Psoas muscle (tissue), 8 donors: ENCODE data around the gene IL6ST. TPM values are rescaled to one million over a fixed set of nuclear protein-coding genes. Genes with fewer than 3 reads are reported as not detected.

ENCODE experiments used
- ATAC-seq, 4 donors: fragments of 200-7000 bp; cut with Tn5 transposase; one replicate each; pipeline ENCODE4 v1.9.1; 2020; ENCODE audit warnings: moderate library complexity in 3 of 4, mild to moderate bottlenecking in 2 of 4
- DNase-seq, 2 donors: peaks; one replicate each; pipeline ENCODE4 v3.0.0-alpha.2; 2020
- H3K27ac ChIP-seq: fragments of 200-600 bp; one replicate; pipeline ENCODE4 v1.8.0; 2022
- H3K27me3 ChIP-seq, 3 donors: fragments of 200-600 bp in 1 of 3; one replicate each; pipeline versions ENCODE4 v1.6.1 to v1.8.0; 2013 to 2022; ENCODE audit warnings: low read length in 2 of 3, mild to moderate bottlenecking in 2 of 3, moderate library complexity in 1 of 3; ENCODE audit not compliant: insufficient read depth in 3 of 3
- H3K36me3 ChIP-seq, 2 donors: fragments of 200-600 bp in 1 of 2; one replicate each; pipeline versions ENCODE4 v1.6.1 to v1.8.0; 2013 to 2022; ENCODE audit warnings: low read depth in 1 of 2, mild to moderate bottlenecking in 1 of 2, moderate library complexity in 1 of 2; ENCODE audit not compliant: insufficient read depth in 1 of 2
- H3K4me1 ChIP-seq: fragments of 200-600 bp; one replicate; pipeline ENCODE4 v1.8.0; 2022
- H3K4me3 ChIP-seq: fragments of 200-600 bp; one replicate; pipeline ENCODE4 v1.8.0; 2022; ENCODE audit warnings: mild to moderate bottlenecking
- H3K9me3 ChIP-seq: fragments of 200-600 bp; one replicate; pipeline ENCODE4 v1.8.0; 2022
- CTCF ChIP-seq: fragments of 200-600 bp; IDR thresholded peaks from one replicate; pipeline ENCODE4 v1.8.0; 2022; ENCODE audit warnings: antibody characterized with exemption
- WGBS, 3 donors: extraction: QIAGEN DNeasy Blood & Tissue Kit; methylation state at CpG; one replicate each; pipeline versions ENCODE4 v1.1.6 to v1.1.7; 2013; 5-methylcytosine and 5-hydroxymethylcytosine counted together
- intact Hi-C, 2 donors: fragments of 100-400 bp; cut with DNase I; formaldehyde crosslinking; loops; one replicate each; pipeline versions ENCODE4 v1.11.0 to v1.14.2; 2022
- polyA plus RNA-seq, 3 donors: library from polyadenylated mRNA; stranded (reverse); fragments of 200-250 nt; gene quantifications; one replicate each; pipeline ENCODE4 v1.2.3, GENCODE V29; 2013
- total RNA-seq, 4 donors: library from RNA; stranded (reverse); fragmentation: NEBNext Ultra II Directional in 2 of 4; extraction: Animal tissue kit (Norgen Biotek cat#: 25700) in 2 of 4; gene quantifications; one replicate each; pipeline versions ENCODE4 v1.2.1 to v1.2.4, GENCODE V29; 2021 to 2023
- donor health status: healthy with polysubstance abuse.
- donor health status: DM: no; HTN: no; CAD: no; lungs with moderate emphysema.
- donor health status: Bipolar disorder and iron deficiency.
- donor health status: healthy.
- donor health status: DM: yes; HTN: yes; CAD: no.
- donor health status: DM: no; HTN: no; CAD: no.
- donor health status: DM: no; HTN: no; CAD: no.
- donor health status: DM: yes; HTN: yes; CAD: no.

The IL6ST gene
- total and polyA plus RNA-seq, 7 donors: 38.6 to 255 (median 143) TPM

- no peak overlapping the region for H3K27ac ChIP-seq
- WGBS, 3 donors: 89 to 94% (median 89%) methylated on average over 4 of the region's 4 CpGs
- H3K27me3 ChIP-seq: no peaks in the 10 kb centered on the region
- ATAC-seq (no peak), DNase-seq (no peak)
- H3K4me1 ChIP-seq: peaks cover 64% of the 10 kb centered on the region
- peaks cover under 1 to 8% of the 10 kb centered on the region in 2 donors for H3K36me3 ChIP-seq
- intact Hi-C loops: loop anchor here in 1 of 2 donors (10.0 kb wide), 1 partner anchor 188 kb away; no protein-coding TSS in a partner anchor
- H3K4me3 ChIP-seq: no peak overlapping the region
- no peak for TF ChIP-seq CTCF
- H3K9me3 ChIP-seq: no peaks in the 10 kb centered on the region
Observed at GRCh38 chr5:55986931-55987330, 7.8 kb downstream of the IL6ST start.

GRCh38 chr5:55985181-55985580 is 9.6 kb downstream of the IL6ST start:
- no peak overlapping the region for H3K4me3 ChIP-seq
- H3K27me3 ChIP-seq: no peaks in the 10 kb centered on the region
- peaks cover 0 to 26% of the 10 kb centered on the region in 2 donors for H3K36me3 ChIP-seq
- intact Hi-C loops: loop anchor here in 1 of 2 donors (10.0 kb wide), 1 partner anchor 190 kb away; no protein-coding TSS in a partner anchor
- ATAC-seq (no peak), DNase-seq (no peak)
- H3K4me1 ChIP-seq: peaks cover 54% of the 10 kb centered on the region
- no peak overlapping the region for H3K27ac ChIP-seq
- H3K9me3 ChIP-seq: no peaks in the 10 kb centered on the region
- TF ChIP-seq CTCF: no peak
- 86 to 92% (median 91%) methylated on average over 6 of the region's 6 CpGs for WGBS, 3 donors

- 85 to 92% (median 88%) methylated on average over 2 of the region's 2 CpGs for WGBS, 3 donors
- Histone ChIP-seq H3K4me3 (no peak overlapping the region), H3K4me1 (peaks cover 45% of the 10 kb centered on the region), H3K36me3 (peaks cover 0 to 32% of the 10 kb centered on the region in 2 donors), H3K27me3 (no peaks in the 10 kb centered on the region), H3K9me3 (no peaks in the 10 kb centered on the region), H3K27ac (no peak overlapping the region)
- TF ChIP-seq CTCF: no peak
- intact Hi-C loops: loop anchor here in 1 of 2 donors (10.0 kb wide), 1 partner anchor 191 kb away; no protein-coding TSS in a partner anchor
- ATAC-seq: no peak
- no peak for DNase-seq
Observed at GRCh38 chr5:55983986-55984385, 10.8 kb downstream of the IL6ST start.

- no peak for DNase-seq
- no peaks in the 10 kb centered on the region for H3K9me3 ChIP-seq
- H3K27me3 ChIP-seq: no peaks in the 10 kb centered on the region
- H3K36me3 ChIP-seq: peaks cover 0 to 32% of the 10 kb centered on the region in 2 donors
- intact Hi-C loops: loop anchor here in 1 of 2 donors (10.0 kb wide), 1 partner anchor 192 kb away; no protein-coding TSS in a partner anchor
- no peak overlapping the region for H3K4me3 ChIP-seq
- peaks cover 44% of the 10 kb centered on the region for H3K4me1 ChIP-seq
- peak; percentile 22 for TF ChIP-seq CTCF
- ATAC-seq: peak in 2 of 4 donors; percentile 4 to 17
- peak overlapping the region; percentile 11 for H3K27ac ChIP-seq
- 42 to 60% (median 47%) methylated on average over 5 of the region's 5 CpGs for WGBS, 3 donors
Observed at GRCh38 chr5:55982957-55983381, 11.8 kb downstream of the IL6ST start.

- no peak for TF ChIP-seq CTCF
- Histone ChIP-seq H3K27me3 (no peaks in the 10 kb centered on the region), H3K27ac (no peak overlapping the region), H3K9me3 (no peaks in the 10 kb centered on the region), H3K4me1 (peaks cover 12% of the 10 kb centered on the region), H3K4me3 (no peak overlapping the region), H3K36me3 (peaks cover 2 to 67% of the 10 kb centered on the region in 2 donors)
- intact Hi-C loops: loop anchor here (10.0 kb wide), 1 partner anchor 232 kb away; no protein-coding TSS in a partner anchor
- ATAC-seq: no peak
- WGBS, 3 donors: 82 to 86% (median 85%) methylated on average over 4 of the region's 4 CpGs
- no peak for DNase-seq
Observed at GRCh38 chr5:55973296-55973695, 21.5 kb downstream of the IL6ST start.
